Transverse colon (tissue), 4 donors: ENCODE data around the gene FYB1. TPM values are rescaled to one million over a fixed set of nuclear protein-coding genes. Genes with fewer than 3 reads are reported as not detected.

Experiments used
- DNase-seq: peaks from one replicate; pipeline ENCODE4 v3.0.0-alpha.2; 2019
- H3K27ac ChIP-seq, 4 donors: fragments of 200-600 bp; sonication (generic); 2 replicates each; pipeline ENCODE4 v1.5.1; 2016 to 2018; ENCODE audit warnings: inconsistent platforms in 4 of 4
- H3K27me3 ChIP-seq: fragments of 200-600 bp; sonication (generic); 2 replicates; pipeline ENCODE4 v1.5.1; 2017; ENCODE audit warnings: inconsistent platforms
- H3K36me3 ChIP-seq, 4 donors: fragments of 200-600 bp; sonication (generic); 2 replicates each; pipeline ENCODE4 v1.5.1; 2017 to 2019; ENCODE audit warnings: inconsistent platforms in 4 of 4
- H3K4me1 ChIP-seq, 4 donors: fragments of 200-600 bp; sonication (generic); 2 replicates each; pipeline ENCODE4 v1.5.1; 2017 to 2020; ENCODE audit warnings: inconsistent platforms in 4 of 4
- H3K4me3 ChIP-seq, 4 donors: fragments of 200-600 bp; sonication (generic); 1 replicate in 1 of 4; 2 replicates in 3 of 4; pipeline versions ENCODE4 v1.5.1 to v1.6.1; 2017 to 2019; ENCODE audit warnings: inconsistent platforms in 4 of 4
- H3K9me3 ChIP-seq, 2 donors: fragments of 200-600 bp; sonication (generic); 2 replicates each; pipeline ENCODE4 v1.5.1; 2017 to 2019; ENCODE audit warnings: inconsistent platforms in 2 of 2
- CTCF ChIP-seq, 5 experiments: fragments of 200-600 bp in 3 of 5; fragments of 450-650 bp in 2 of 5; sonication (generic) in 3 of 5; IDR thresholded peaks; 1 replicate in 2 of 5; 2 replicates in 3 of 5; pipeline ENCODE4 v1.5.1; 2016 to 2017; ENCODE audit warnings: antibody characterized with exemption in 5 of 5, inconsistent platforms in 3 of 5, mild to moderate bottlenecking in 2 of 5, moderate library complexity in 1 of 5
- EP300 ChIP-seq: sonication (generic); formaldehyde crosslinking; IDR thresholded peaks from one replicate; pipeline ENCODE4 v1.6.1; 2017; ENCODE audit warnings: antibody characterized with exemption, low read depth
- POLR2A ChIP-seq: fragments of 450-650 bp; IDR thresholded peaks from one replicate; pipeline ENCODE4 v1.6.1; 2016; ENCODE audit warnings: antibody characterized with exemption, mild to moderate bottlenecking, moderate library complexity
- POLR2AphosphoS5 ChIP-seq, 3 donors: sonication (generic); formaldehyde crosslinking; IDR thresholded peaks; one replicate each; pipeline ENCODE4 v1.6.1; 2016; ENCODE audit warnings: antibody characterized with exemption in 3 of 3
- WGBS, 2 donors: methylation state at CpG; one replicate each; pipeline ENCODE4 v1.1.5; 2018; ENCODE audit warnings: low coverage in 1 of 2; 5-methylcytosine and 5-hydroxymethylcytosine counted together
- in situ Hi-C, 4 donors: fragments of 200-750 bp; cut with MboI; loops; one replicate each; pipeline versions ENCODE4 v1.15.0 to v1.15.1; 2017; ENCODE audit warnings: low sequenced_read_pairs in 3 of 4, low pct_ligation_motif_present in 1 of 4, low pct_unique_long_range_greater_than_20kb in 1 of 4
- intact Hi-C: fragments of 100-400 bp; cut with DNase I; formaldehyde crosslinking; loops from one replicate; pipeline ENCODE4 v1.15.1; 2023; ENCODE audit warnings: low total_unique reads
- total RNA-seq, 4 donors: library from RNA; depleted of rRNA; stranded (reverse); fragments of >200 nt; gene quantifications; one replicate each; pipeline ENCODE4 v1.1.0, GENCODE V29; 2016

FYB1 gene
- total RNA-seq, 4 donors from 2014 or later: 6.4 to 38.5 (median 17.5) TPM

- Histone ChIP-seq H3K36me3 (peaks cover 0 to 13% (median 2%) of the 10 kb centered on the region in 4 donors), H3K9me3 (peaks cover 0 to 4% of the 10 kb centered on the region in 2 donors), H3K27me3 (no peaks in the 10 kb centered on the region), H3K27ac (no peak overlapping the region), H3K4me3 (no peak overlapping the region), H3K4me1 (peaks cover 13 to 64% (median 29%) of the 10 kb centered on the region in 4 donors)
- in situ Hi-C loops: no loop called here
- TF ChIP-seq CTCF (IDR thresholded peaks at IDR 0.05): no peak
- no peak for TF ChIP-seq POLR2A
- no peak for TF ChIP-seq EP300
- TF ChIP-seq POLR2AphosphoS5 (IDR thresholded peaks at IDR 0.05): no peak
- no peak for DNase-seq
- WGBS, 2 donors: 58 to 83% methylated on average over 3 of the region's 3 CpGs
- intact Hi-C loops: loop anchor here (10.0 kb wide), 1 partner anchor 47 kb away; no protein-coding TSS in a partner anchor
These were observed 157.3 kb downstream of the FYB1 start for GRCh38 chr5:39062104-39062503.

- Histone ChIP-seq H3K27ac (no peak overlapping the region), H3K4me3 (no peak overlapping the region), H3K9me3 (no peaks in the 10 kb centered on the region), H3K27me3 (no peaks in the 10 kb centered on the region), H3K36me3 (no peaks in the 10 kb centered on the region), H3K4me1 (peaks cover 13 to 44% (median 21%) of the 10 kb centered on the region in 4 donors)
- DNase-seq: no peak
- no peak for TF ChIP-seq POLR2A
- no peak for TF ChIP-seq POLR2AphosphoS5 (IDR thresholded peaks at IDR 0.05)
- TF ChIP-seq CTCF (IDR thresholded peaks at IDR 0.05): no peak
- TF ChIP-seq EP300: no peak
- 78 to 90% methylated on average over 2 of the region's 2 CpGs for WGBS, 2 donors
- intact Hi-C loops (no loop called here), in situ Hi-C loops (no loop called here)
These were observed 160.3 kb downstream of the FYB1 start for GRCh38 chr5:39059064-39059463.

- Histone ChIP-seq H3K27ac (peak overlapping the region in 1 of 4 donors; percentile 13), H3K36me3 (no peaks in the 10 kb centered on the region), H3K4me1 (peaks cover 13 to 38% (median 15%) of the 10 kb centered on the region in 4 donors), H3K4me3 (peak overlapping the region in 2 of 4 donors; percentile 6 to 28), H3K9me3 (no peaks in the 10 kb centered on the region), H3K27me3 (no peaks in the 10 kb centered on the region)
- no peak for DNase-seq
- WGBS, 2 donors: 73 to 76% methylated on average over 2 of the region's 2 CpGs
- TF ChIP-seq EP300 (no peak), POLR2A (no peak), POLR2AphosphoS5 (IDR thresholded peaks at IDR 0.05) (no peak), CTCF (IDR thresholded peaks at IDR 0.05) (no peak)
- in situ Hi-C loops: no loop called here
- intact Hi-C loops: no loop called here
These were observed 161.0 kb downstream of the FYB1 start for GRCh38 chr5:39058178-39058921.

- no peaks in the 10 kb centered on the region for H3K27me3 ChIP-seq
- H3K9me3 ChIP-seq: no peaks in the 10 kb centered on the region
- H3K36me3 ChIP-seq: no peaks in the 10 kb centered on the region
- H3K27ac ChIP-seq: peak overlapping the region in 2 of 4 donors; percentile 3 to 13
- H3K4me1 ChIP-seq: peaks cover 8 to 32% (median 10%) of the 10 kb centered on the region in 4 donors
- no peak for TF ChIP-seq EP300
- no peak for TF ChIP-seq POLR2A
- TF ChIP-seq POLR2AphosphoS5 (IDR thresholded peaks at IDR 0.05): no peak
- no peak for TF ChIP-seq CTCF (IDR thresholded peaks at IDR 0.05)
- WGBS, 2 donors: 24 to 28% methylated on average over 2 of the region's 2 CpGs
- peak overlapping the region in 2 of 4 donors; percentile 6 to 28 for H3K4me3 ChIP-seq
- intact Hi-C loops: no loop called here
- in situ Hi-C loops: no loop called here
- DNase-seq: no peak
These were observed 161.6 kb downstream of the FYB1 start for GRCh38 chr5:39057734-39058133.
